Caco-2 (cell line): Measurements from ENCODE around the gene ADARB2. TPM values are rescaled to one million over a fixed set of nuclear protein-coding genes. Genes with fewer than 3 reads are reported as not detected.

ENCODE experiments used
- BruUV-seq: library from RNA; stranded (reverse); fragments of 400-500 nt; replicated peaks from 2 replicates; lab custom pipeline; 2021; lab: Mats Ljungman, UMichigan
- CTCF ChIA-PET: fragments of 300-600 bp; sonication (Branson Sonifier 250); formaldehyde crosslinking; loops from one replicate; lab custom pipeline; 2022; ENCODE audit warnings: antibody characterized with exemption; lab: Charles Lee
- POLR2A ChIA-PET: fragments of 300-600 bp; sonication (Branson Sonifier 250); formaldehyde crosslinking; loops from one replicate; lab custom pipeline; 2022; ENCODE audit warnings: antibody characterized with exemption; lab: Charles Lee
- DNase-seq, 2 experiments: peaks; one replicate each; pipeline versions ENCODE4 v3.0.0 to v3.0.0-alpha.2; 2020 to 2022
- H3K27me3 ChIP-seq: replicated peaks from 2 replicates; pipeline ENCODE4 v1.6.0; 2011; ENCODE audit warnings: low read length; ENCODE audit not compliant: control insufficient read depth, insufficient read depth
- H3K36me3 ChIP-seq: 2 replicates; pipeline ENCODE4 v1.5.1; 2011; ENCODE audit warnings: low read length; ENCODE audit not compliant: control insufficient read depth, insufficient read depth
- H3K4me1 ChIP-seq: fragments of 250-450 bp; sonication (Bioruptor Pico); 2 replicates; pipeline ENCODE4 v1.5.1; 2020; ENCODE audit warnings: mild to moderate bottlenecking
- H3K4me3 ChIP-seq: 2 replicates; pipeline ENCODE4 v1.5.1; 2011; ENCODE audit warnings: low read depth, mild to moderate bottlenecking, control low read depth, low read length
- H3K9me3 ChIP-seq: fragments of 250-450 bp; sonication (Bioruptor Pico); 2 replicates; pipeline ENCODE4 v1.5.1; 2020; ENCODE audit warnings: mild to moderate bottlenecking, moderate library complexity
- H3K27ac Mint-ChIP-seq: one replicate; pipeline ENCODE4 v1.8.0; 2022; ENCODE audit warnings: mixed read lengths; ENCODE audit not compliant: unreplicated experiment
- H3K27me3 Mint-ChIP-seq: one replicate; pipeline ENCODE4 v1.8.0; 2022; ENCODE audit warnings: mixed read lengths; ENCODE audit not compliant: insufficient read depth, unreplicated experiment
- H3K36me3 Mint-ChIP-seq: one replicate; pipeline ENCODE4 v1.8.0; 2022; ENCODE audit warnings: mild to moderate bottlenecking, mixed read lengths; ENCODE audit not compliant: insufficient read depth, unreplicated experiment
- H3K4me1 Mint-ChIP-seq: one replicate; pipeline ENCODE4 v1.8.0; 2022; ENCODE audit warnings: low read depth, mixed read lengths; ENCODE audit not compliant: unreplicated experiment
- H3K4me3 Mint-ChIP-seq: one replicate; pipeline ENCODE4 v1.8.0; 2022; ENCODE audit warnings: mild to moderate bottlenecking, moderate library complexity, mixed read lengths; ENCODE audit not compliant: unreplicated experiment
- H3K9me3 Mint-ChIP-seq: one replicate; pipeline ENCODE4 v1.8.0; 2022; ENCODE audit warnings: mixed read lengths; ENCODE audit not compliant: unreplicated experiment
- intact Hi-C: fragments of 100-400 bp; cut with micrococcal nuclease; formaldehyde crosslinking; loops from one replicate; pipeline ENCODE4 v1.10.0; 2022; ENCODE audit not compliant: unreplicated experiment
- total RNA-seq: library from RNA; stranded (reverse); gene quantifications from 2 replicates; pipeline ENCODE4 v1.2.3, GENCODE V29; 2022
- TF ChIP-seq, protein P1 (sequence below), 2 experiments: fragments of 200-600 bp in 1 of 2; IDR thresholded peaks; 1 replicate in 1 of 2; 2 replicates in 1 of 2; pipeline versions ENCODE4 v1.5.1 to v1.8.0; 2011 to 2022; ENCODE audit warnings: antibody characterized with exemption in 1 of 2, control low read depth in 1 of 2, inconsistent platforms in 1 of 2, low read depth in 1 of 2, low read length in 1 of 2, mild to moderate bottlenecking in 1 of 2, moderate library complexity in 1 of 2; ENCODE audit not compliant: insufficient read depth in 1 of 2, severe bottlenecking in 1 of 2, unreplicated experiment in 1 of 2

ADARB2 gene
- total RNA-seq, 1 experiment from 2014 or later: 0.27 TPM

- TF ChIP-seq, protein P1, sequence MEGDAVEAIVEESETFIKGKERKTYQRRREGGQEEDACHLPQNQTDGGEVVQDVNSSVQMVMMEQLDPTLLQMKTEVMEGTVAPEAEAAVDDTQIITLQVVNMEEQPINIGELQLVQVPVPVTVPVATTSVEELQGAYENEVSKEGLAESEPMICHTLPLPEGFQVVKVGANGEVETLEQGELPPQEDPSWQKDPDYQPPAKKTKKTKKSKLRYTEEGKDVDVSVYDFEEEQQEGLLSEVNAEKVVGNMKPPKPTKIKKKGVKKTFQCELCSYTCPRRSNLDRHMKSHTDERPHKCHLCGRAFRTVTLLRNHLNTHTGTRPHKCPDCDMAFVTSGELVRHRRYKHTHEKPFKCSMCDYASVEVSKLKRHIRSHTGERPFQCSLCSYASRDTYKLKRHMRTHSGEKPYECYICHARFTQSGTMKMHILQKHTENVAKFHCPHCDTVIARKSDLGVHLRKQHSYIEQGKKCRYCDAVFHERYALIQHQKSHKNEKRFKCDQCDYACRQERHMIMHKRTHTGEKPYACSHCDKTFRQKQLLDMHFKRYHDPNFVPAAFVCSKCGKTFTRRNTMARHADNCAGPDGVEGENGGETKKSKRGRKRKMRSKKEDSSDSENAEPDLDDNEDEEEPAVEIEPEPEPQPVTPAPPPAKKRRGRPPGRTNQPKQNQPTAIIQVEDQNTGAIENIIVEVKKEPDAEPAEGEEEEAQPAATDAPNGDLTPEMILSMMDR (IDR thresholded peaks at IDR 0.05; ENCODE audit: insufficient read depth in 1 of 2, low read depth in 1 of 2, low read length in 1 of 2, severe bottlenecking in 1 of 2, unreplicated experiment in 1 of 2): no peak
- Mint-ChIP-seq H3K27me3 (peaks cover 41% of the 10 kb centered on the region), H3K36me3 (no peaks in the 10 kb centered on the region), H3K9me3 (peaks cover 9% of the 10 kb centered on the region), H3K4me1 (no peaks in the 10 kb centered on the region), H3K4me3 (no peak overlapping the region), H3K27ac (no peak overlapping the region)
- no peaks in the 10 kb centered on the region for H3K9me3 ChIP-seq
- no peaks in the 10 kb centered on the region for H3K36me3 ChIP-seq
- H3K4me3 ChIP-seq: no peak overlapping the region
- POLR2A ChIA-PET: no interaction called here
- DNase-seq: no peak
- H3K4me1 ChIP-seq: no peaks in the 10 kb centered on the region
- peaks cover 5% of the 10 kb centered on the region for H3K27me3 ChIP-seq
- intact Hi-C loops: no loop called here
- CTCF ChIA-PET: no interaction called here
- BruUV-seq: no TSS peak
Observed at GRCh38 chr10:1281405-1281782, 455.9 kb downstream of the ADARB2 start.

DNA sequence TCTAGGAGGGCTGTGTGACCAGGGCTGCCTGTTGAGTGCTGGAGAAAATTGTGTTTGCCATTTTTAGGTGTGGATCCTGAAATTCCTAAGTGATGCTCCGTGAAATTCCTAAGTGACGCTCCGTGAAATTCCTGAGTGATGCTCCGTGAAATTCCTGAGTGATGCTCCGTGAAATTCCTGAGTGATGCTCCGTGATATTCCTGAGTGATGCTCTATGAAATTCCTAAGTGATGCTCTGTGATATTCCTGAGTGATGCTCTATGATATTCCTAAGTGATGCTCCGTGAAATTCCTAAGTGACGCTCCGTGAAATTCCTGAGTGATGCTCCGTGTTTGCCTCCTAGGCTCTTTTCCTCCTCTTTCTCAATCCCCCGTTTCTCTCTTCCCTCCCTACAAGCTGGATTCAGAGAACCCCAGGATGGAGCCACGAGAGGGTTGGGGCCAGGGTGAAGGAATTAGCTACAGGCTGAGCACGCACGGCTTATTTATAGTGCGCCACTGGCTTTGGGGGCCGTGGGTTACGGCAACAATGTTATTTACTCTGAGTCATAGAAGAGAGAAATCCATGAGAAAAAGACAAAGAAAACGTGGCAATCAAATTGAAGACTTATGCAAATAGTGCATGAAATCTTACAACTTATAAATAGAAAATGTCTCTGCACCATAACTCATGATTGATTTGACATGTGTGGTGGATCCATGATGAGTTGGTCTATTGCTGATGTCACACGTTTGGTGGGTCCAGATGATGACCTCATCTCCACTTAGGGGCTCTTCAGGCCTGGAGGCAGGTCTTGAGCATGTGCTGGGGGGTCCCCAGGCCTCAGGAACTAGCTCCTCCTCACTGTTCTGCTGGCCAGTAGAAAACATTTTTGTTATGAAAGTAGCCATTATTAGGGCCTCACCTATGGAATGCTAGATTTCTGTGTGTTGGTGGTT lies 456.6 kb downstream of the ADARB2 start:
- Mint-ChIP-seq H3K36me3 (no peaks in the 10 kb centered on the region), H3K4me3 (no peak overlapping the region), H3K27ac (no peak overlapping the region), H3K4me1 (no peaks in the 10 kb centered on the region), H3K27me3 (peaks cover 41% of the 10 kb centered on the region), H3K9me3 (peaks cover 9% of the 10 kb centered on the region)
- BruUV-seq: no TSS peak
- peaks cover 5% of the 10 kb centered on the region for H3K27me3 ChIP-seq
- TF ChIP-seq, protein P1 (IDR thresholded peaks at IDR 0.05; ENCODE audit: insufficient read depth in 1 of 2, low read depth in 1 of 2, low read length in 1 of 2, severe bottlenecking in 1 of 2, unreplicated experiment in 1 of 2): no peak
- ChIA-PET POLR2A (no interaction called here), CTCF (no interaction called here)
- H3K4me3 ChIP-seq: no peak overlapping the region
- H3K36me3 ChIP-seq: no peaks in the 10 kb centered on the region
- H3K4me1 ChIP-seq: no peaks in the 10 kb centered on the region
- no peaks in the 10 kb centered on the region for H3K9me3 ChIP-seq
- intact Hi-C loops: no loop called here
- DNase-seq: no peak

DNA sequence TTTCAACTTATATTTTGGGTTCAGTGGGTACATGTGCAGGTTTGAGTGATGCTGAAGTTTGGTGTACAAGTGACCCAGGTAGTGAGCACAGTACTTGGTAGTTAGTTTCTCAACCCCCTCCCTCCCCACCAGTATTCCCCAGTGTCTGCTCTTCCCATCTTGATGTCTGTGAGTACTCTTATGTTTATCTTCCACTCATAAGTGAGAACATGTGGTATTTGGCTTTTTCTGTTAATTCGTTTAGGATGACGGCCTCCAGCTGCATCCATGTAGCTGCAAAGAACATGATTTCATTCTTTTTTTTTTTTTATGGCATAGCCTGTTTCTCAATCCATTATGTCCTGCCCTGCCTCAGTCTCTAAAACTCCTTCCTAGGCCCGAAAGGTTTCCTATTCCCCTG lies 459.0 kb downstream of the ADARB2 start:
- H3K36me3 ChIP-seq: no peaks in the 10 kb centered on the region
- H3K27ac Mint-ChIP-seq: no peak overlapping the region
- DNase-seq: no peak
- H3K4me3 Mint-ChIP-seq: no peak overlapping the region
- POLR2A ChIA-PET: no interaction called here
- TF ChIP-seq, protein P1 (IDR thresholded peaks at IDR 0.05; ENCODE audit: insufficient read depth in 1 of 2, low read depth in 1 of 2, low read length in 1 of 2, severe bottlenecking in 1 of 2, unreplicated experiment in 1 of 2): no peak
- CTCF ChIA-PET: no interaction called here
- peaks cover 9% of the 10 kb centered on the region for H3K9me3 Mint-ChIP-seq
- H3K27me3 Mint-ChIP-seq: peaks cover 32% of the 10 kb centered on the region
- no TSS peak for BruUV-seq
- no peaks in the 10 kb centered on the region for H3K4me1 ChIP-seq
- no peaks in the 10 kb centered on the region for H3K9me3 ChIP-seq
- H3K27me3 ChIP-seq: peaks cover 5% of the 10 kb centered on the region
- intact Hi-C loops: no loop called here
- no peaks in the 10 kb centered on the region for H3K4me1 Mint-ChIP-seq
- no peak overlapping the region for H3K4me3 ChIP-seq
- H3K36me3 Mint-ChIP-seq: no peaks in the 10 kb centered on the region
